SK-N-SH treated with all-trans-retinoic acid at 6 μM for 48 hours (cell line): ENCODE data around the gene CH25H.

Experiments used
- ATAC-seq: fragments of 200-7000 bp; cut with Tn5 transposase; 3 replicates; pipeline ENCODE4 v1.9.1; 2020; ENCODE audit warnings: mild to moderate bottlenecking, moderate library complexity
- ARNTL ChIP-seq: fragments of 450-650 bp; formaldehyde crosslinking; IDR thresholded peaks from 2 replicates; pipeline ENCODE4 v1.5.0; 2020; ENCODE audit warnings: low read depth, mild to moderate bottlenecking, moderate library complexity, borderline replicate concordance
- BACH2 ChIP-seq: fragments of 250-450 bp; sonication (Bioruptor Pico); IDR thresholded peaks from 2 replicates; pipeline ENCODE4 v1.9.0; 2021; ENCODE audit warnings: mild to moderate bottlenecking, borderline replicate concordance
- CREB5 ChIP-seq: fragments of 250-450 bp; sonication (Bioruptor Pico); IDR thresholded peaks from 2 replicates; pipeline ENCODE4 v1.5.1; 2020; ENCODE audit warnings: low read depth, mild to moderate bottlenecking, moderate library complexity
- CSDC2 ChIP-seq: fragments of 250-450 bp; sonication (Bioruptor Pico); IDR thresholded peaks from 2 replicates; pipeline ENCODE4 v1.5.0; 2020; ENCODE audit warnings: mild to moderate bottlenecking, moderate library complexity
- ESRRG ChIP-seq: fragments of 250-450 bp; sonication (Bioruptor Pico); IDR thresholded peaks from 2 replicates; pipeline ENCODE4 v1.6.1; 2021; ENCODE audit warnings: mild to moderate bottlenecking
- GLIS3 ChIP-seq: fragments of 250-450 bp; sonication (Bioruptor Pico); IDR thresholded peaks from 2 replicates; pipeline ENCODE4 v1.5.0; 2020; ENCODE audit warnings: mild to moderate bottlenecking, moderate library complexity
- ISL1 ChIP-seq: fragments of 250-450 bp; sonication (Bioruptor Pico); IDR thresholded peaks from 2 replicates; pipeline ENCODE4 v2.1.2; 2022; ENCODE audit warnings: mild to moderate bottlenecking, moderate library complexity
- OSR1 ChIP-seq: fragments of 250-450 bp; sonication (Bioruptor Pico); IDR thresholded peaks from 2 replicates; pipeline ENCODE4 v1.8.0; 2022; ENCODE audit warnings: moderate library complexity, mild to moderate bottlenecking, inconsistent platforms
- RARB ChIP-seq: fragments of 250-450 bp; sonication (Bioruptor Pico); IDR thresholded peaks from 2 replicates; pipeline ENCODE4 v1.8.0; 2021; ENCODE audit warnings: mild to moderate bottlenecking, moderate library complexity
- TCF4 ChIP-seq: fragments of 250-450 bp; sonication (Bioruptor Pico); IDR thresholded peaks from 2 replicates; pipeline ENCODE4 v1.8.0; 2021; ENCODE audit warnings: mild to moderate bottlenecking, moderate library complexity, borderline replicate concordance
- TOX ChIP-seq: fragments of 250-450 bp; sonication (Bioruptor Pico); IDR thresholded peaks from 2 replicates; pipeline ENCODE4 v1.8.0; 2021; ENCODE audit warnings: mild to moderate bottlenecking, moderate library complexity, borderline replicate concordance
- ZC3H10 ChIP-seq: fragments of 250-450 bp; sonication (Bioruptor Pico); IDR thresholded peaks from 2 replicates; pipeline ENCODE4 v1.5.1; 2021; ENCODE audit warnings: mild to moderate bottlenecking, moderate library complexity
- ZNF565 ChIP-seq: fragments of 450-650 bp; formaldehyde crosslinking; conservative IDR thresholded peaks from 2 replicates; pipeline ENCODE4 v1.5.0; 2020; ENCODE audit warnings: low read depth, mild to moderate bottlenecking, moderate library complexity
- ZNF70 ChIP-seq: fragments of 450-650 bp; formaldehyde crosslinking; IDR thresholded peaks from 2 replicates; pipeline ENCODE4 v1.5.0; 2020; ENCODE audit warnings: mild to moderate bottlenecking, moderate library complexity
- ZNF8 ChIP-seq: fragments of 450-650 bp; formaldehyde crosslinking; IDR thresholded peaks from 2 replicates; pipeline ENCODE4 v1.5.0; 2020; ENCODE audit warnings: mild to moderate bottlenecking, moderate library complexity
- TF ChIP-seq, protein P1 (sequence below): fragments of 250-450 bp; sonication (Bioruptor Pico); IDR thresholded peaks from 2 replicates; pipeline ENCODE4 v1.5.1; 2021; ENCODE audit warnings: mild to moderate bottlenecking, moderate library complexity
- TF ChIP-seq, protein P2 (sequence below): fragments of 250-450 bp; sonication (Bioruptor Pico); IDR thresholded peaks from 2 replicates; pipeline ENCODE4 v1.8.0; 2021; ENCODE audit warnings: low read depth, mild to moderate bottlenecking, moderate library complexity, borderline replicate concordance
- TF ChIP-seq, protein P3 (sequence below): fragments of 250-450 bp; sonication (Bioruptor Pico); IDR thresholded peaks from 2 replicates; pipeline ENCODE4 v1.5.0; 2020; ENCODE audit warnings: mild to moderate bottlenecking, moderate library complexity
- TF ChIP-seq, protein P4 (sequence below): fragments of 250-450 bp; sonication (Bioruptor Pico); IDR thresholded peaks from 2 replicates; pipeline ENCODE4 v1.8.0; 2020; ENCODE audit warnings: mild to moderate bottlenecking, moderate library complexity, borderline replicate concordance

CH25H gene

DNA sequence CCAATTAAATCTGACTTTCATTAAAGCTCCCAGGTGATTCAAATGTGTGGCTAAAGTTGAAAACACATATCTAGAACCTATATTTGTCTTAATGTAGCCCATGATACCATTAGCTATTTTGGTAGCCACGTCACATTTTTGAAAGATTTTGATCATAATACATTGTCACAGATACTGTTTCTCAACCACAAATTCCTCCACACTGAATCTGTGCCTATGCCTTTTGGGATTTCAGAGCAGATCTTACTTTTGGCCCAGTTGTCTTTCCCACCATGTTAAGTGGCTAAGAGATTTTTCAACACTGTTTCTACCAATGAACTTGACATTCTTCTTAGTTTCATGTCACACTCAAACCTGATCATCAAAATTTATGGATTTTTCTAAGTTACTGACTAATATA lies 47.4 kb downstream of the CH25H start:
- TF ChIP-seq ZC3H10 (CRISPR knock-in tag) = no peak
- TF ChIP-seq TOX (CRISPR knock-in tag) = no peak
- no peak for TF ChIP-seq RARB
- no peak for TF ChIP-seq TCF4 (CRISPR knock-in tag)
- no peak for TF ChIP-seq OSR1
- no peak for TF ChIP-seq ISL1 (CRISPR knock-in tag)
- no peak for TF ChIP-seq ESRRG
- TF ChIP-seq, protein P1, sequence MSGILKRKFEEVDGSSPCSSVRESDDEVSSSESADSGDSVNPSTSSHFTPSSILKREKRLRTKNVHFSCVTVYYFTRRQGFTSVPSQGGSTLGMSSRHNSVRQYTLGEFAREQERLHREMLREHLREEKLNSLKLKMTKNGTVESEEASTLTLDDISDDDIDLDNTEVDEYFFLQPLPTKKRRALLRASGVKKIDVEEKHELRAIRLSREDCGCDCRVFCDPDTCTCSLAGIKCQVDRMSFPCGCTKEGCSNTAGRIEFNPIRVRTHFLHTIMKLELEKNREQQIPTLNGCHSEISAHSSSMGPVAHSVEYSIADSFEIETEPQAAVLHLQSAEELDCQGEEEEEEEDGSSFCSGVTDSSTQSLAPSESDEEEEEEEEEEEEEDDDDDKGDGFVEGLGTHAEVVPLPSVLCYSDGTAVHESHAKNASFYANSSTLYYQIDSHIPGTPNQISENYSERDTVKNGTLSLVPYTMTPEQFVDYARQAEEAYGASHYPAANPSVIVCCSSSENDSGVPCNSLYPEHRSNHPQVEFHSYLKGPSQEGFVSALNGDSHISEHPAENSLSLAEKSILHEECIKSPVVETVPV = no peak
- no peak for ATAC-seq

- TF ChIP-seq CSDC2 (CRISPR knock-in tag) (no peak), ARNTL (CRISPR knock-in tag) (no peak), ZNF8 (CRISPR knock-in tag) (no peak), TOX (CRISPR knock-in tag) (no peak), CREB5 (CRISPR knock-in tag) (no peak), RARB (no peak), ZNF70 (no peak), TCF4 (CRISPR knock-in tag) (no peak)
- TF ChIP-seq, protein P2, sequence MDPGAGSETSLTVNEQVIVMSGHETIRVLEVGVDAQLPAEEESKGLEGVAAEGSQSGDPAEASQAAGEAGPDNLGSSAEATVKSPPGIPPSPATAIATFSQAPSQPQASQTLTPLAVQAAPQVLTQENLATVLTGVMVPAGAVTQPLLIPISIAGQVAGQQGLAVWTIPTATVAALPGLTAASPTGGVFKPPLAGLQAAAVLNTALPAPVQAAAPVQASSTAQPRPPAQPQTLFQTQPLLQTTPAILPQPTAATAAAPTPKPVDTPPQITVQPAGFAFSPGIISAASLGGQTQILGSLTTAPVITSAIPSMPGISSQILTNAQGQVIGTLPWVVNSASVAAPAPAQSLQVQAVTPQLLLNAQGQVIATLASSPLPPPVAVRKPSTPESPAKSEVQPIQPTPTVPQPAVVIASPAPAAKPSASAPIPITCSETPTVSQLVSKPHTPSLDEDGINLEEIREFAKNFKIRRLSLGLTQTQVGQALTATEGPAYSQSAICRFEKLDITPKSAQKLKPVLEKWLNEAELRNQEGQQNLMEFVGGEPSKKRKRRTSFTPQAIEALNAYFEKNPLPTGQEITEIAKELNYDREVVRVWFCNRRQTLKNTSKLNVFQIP (CRISPR knock-in tag) = no peak
- TF ChIP-seq, protein P1 = no peak
- TF ChIP-seq, protein P3, sequence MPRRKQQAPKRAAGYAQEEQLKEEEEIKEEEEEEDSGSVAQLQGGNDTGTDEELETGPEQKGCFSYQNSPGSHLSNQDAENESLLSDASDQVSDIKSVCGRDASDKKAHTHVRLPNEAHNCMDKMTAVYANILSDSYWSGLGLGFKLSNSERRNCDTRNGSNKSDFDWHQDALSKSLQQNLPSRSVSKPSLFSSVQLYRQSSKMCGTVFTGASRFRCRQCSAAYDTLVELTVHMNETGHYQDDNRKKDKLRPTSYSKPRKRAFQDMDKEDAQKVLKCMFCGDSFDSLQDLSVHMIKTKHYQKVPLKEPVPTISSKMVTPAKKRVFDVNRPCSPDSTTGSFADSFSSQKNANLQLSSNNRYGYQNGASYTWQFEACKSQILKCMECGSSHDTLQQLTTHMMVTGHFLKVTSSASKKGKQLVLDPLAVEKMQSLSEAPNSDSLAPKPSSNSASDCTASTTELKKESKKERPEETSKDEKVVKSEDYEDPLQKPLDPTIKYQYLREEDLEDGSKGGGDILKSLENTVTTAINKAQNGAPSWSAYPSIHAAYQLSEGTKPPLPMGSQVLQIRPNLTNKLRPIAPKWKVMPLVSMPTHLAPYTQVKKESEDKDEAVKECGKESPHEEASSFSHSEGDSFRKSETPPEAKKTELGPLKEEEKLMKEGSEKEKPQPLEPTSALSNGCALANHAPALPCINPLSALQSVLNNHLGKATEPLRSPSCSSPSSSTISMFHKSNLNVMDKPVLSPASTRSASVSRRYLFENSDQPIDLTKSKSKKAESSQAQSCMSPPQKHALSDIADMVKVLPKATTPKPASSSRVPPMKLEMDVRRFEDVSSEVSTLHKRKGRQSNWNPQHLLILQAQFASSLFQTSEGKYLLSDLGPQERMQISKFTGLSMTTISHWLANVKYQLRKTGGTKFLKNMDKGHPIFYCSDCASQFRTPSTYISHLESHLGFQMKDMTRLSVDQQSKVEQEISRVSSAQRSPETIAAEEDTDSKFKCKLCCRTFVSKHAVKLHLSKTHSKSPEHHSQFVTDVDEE (CRISPR knock-in tag) = no peak
- no peak for ATAC-seq
These were observed 47.8 kb downstream of the CH25H start for GRCh38 chr10:89159316-89159715.

- TF ChIP-seq ARNTL (CRISPR knock-in tag) = no peak
- 0 out of 2 replicates have a peak, but pooled peaks have one; percentile 30 for TF ChIP-seq ZC3H10 (CRISPR knock-in tag)
- ATAC-seq = no peak
These were observed 48.7 kb downstream of the CH25H start for GRCh38 chr10:89158446-89158845.

DNA sequence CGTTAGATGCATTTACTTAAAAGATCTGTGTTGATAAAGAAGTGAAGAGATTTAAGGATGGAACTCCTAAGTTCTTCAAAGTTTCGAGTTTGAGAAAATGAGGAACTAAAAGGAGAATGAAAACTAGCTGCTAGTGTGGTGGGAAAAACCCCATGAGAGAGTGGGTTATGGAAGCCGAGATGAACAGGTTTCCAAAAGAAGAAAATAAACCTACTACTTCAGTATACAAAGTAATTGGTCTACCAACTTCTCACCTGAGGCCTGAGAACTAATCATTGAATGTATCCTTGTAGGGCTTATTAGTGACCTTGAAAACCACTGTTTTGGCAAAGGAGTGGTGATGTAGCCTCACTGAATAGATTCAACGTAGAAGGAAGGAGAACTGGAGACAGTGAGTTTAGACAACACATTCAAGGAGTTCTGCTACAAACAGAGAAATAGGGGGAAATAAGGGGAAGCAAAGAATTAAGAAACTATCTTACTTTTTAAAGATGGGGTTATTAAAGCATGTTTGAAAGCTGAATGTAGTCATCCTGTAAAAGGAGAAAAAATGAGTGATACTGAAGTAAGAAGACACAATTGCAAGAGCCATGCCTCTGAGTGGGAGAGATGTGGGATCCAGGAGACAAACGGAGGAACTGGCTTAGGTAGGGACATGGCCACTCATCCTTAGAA lies 50.8 kb downstream of the CH25H start:
- ATAC-seq = no peak
- no peak for TF ChIP-seq TOX (CRISPR knock-in tag)
- TF ChIP-seq, protein P4, sequence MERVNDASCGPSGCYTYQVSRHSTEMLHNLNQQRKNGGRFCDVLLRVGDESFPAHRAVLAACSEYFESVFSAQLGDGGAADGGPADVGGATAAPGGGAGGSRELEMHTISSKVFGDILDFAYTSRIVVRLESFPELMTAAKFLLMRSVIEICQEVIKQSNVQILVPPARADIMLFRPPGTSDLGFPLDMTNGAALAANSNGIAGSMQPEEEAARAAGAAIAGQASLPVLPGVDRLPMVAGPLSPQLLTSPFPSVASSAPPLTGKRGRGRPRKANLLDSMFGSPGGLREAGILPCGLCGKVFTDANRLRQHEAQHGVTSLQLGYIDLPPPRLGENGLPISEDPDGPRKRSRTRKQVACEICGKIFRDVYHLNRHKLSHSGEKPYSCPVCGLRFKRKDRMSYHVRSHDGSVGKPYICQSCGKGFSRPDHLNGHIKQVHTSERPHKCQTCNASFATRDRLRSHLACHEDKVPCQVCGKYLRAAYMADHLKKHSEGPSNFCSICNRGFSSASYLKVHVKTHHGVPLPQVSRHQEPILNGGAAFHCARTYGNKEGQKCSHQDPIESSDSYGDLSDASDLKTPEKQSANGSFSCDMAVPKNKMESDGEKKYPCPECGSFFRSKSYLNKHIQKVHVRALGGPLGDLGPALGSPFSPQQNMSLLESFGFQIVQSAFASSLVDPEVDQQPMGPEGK = no peak
- TF ChIP-seq CREB5 (CRISPR knock-in tag) = no peak
- no peak for TF ChIP-seq BACH2 (CRISPR knock-in tag)
- no peak for TF ChIP-seq ISL1 (CRISPR knock-in tag)
- TF ChIP-seq ZNF565 = no peak
- no peak for TF ChIP-seq GLIS3 (CRISPR knock-in tag)
- TF ChIP-seq, protein P1 = no peak
- TF ChIP-seq ZNF8 (CRISPR knock-in tag) = no peak
